Ovary (tissue), 3 donors: Measurements from ENCODE around the gene PRLR.

Experiments used
- EP300 ChIP-seq: sonication (generic); formaldehyde crosslinking; IDR thresholded peaks from one replicate; pipeline ENCODE4 v1.6.1; 2017; ENCODE audit warnings: antibody characterized with exemption
- POLR2A ChIP-seq: fragments of 450-650 bp; IDR thresholded peaks from one replicate; pipeline ENCODE4 v1.6.1; 2017; ENCODE audit warnings: antibody characterized with exemption, mild to moderate bottlenecking, moderate library complexity
- TF ChIP-seq, protein P1 (sequence below), 3 donors: fragments of 450-650 bp in 2 of 3; fragments of 200-600 bp in 1 of 3; IDR thresholded peaks; one replicate each; pipeline versions ENCODE4 v1.5.1 to v1.8.0; 2016 to 2022; ENCODE audit warnings: antibody characterized with exemption in 3 of 3, mild to moderate bottlenecking in 1 of 3
- donor health status: DM: no; HTN: no; CAD: no.

- TF ChIP-seq, protein P1, sequence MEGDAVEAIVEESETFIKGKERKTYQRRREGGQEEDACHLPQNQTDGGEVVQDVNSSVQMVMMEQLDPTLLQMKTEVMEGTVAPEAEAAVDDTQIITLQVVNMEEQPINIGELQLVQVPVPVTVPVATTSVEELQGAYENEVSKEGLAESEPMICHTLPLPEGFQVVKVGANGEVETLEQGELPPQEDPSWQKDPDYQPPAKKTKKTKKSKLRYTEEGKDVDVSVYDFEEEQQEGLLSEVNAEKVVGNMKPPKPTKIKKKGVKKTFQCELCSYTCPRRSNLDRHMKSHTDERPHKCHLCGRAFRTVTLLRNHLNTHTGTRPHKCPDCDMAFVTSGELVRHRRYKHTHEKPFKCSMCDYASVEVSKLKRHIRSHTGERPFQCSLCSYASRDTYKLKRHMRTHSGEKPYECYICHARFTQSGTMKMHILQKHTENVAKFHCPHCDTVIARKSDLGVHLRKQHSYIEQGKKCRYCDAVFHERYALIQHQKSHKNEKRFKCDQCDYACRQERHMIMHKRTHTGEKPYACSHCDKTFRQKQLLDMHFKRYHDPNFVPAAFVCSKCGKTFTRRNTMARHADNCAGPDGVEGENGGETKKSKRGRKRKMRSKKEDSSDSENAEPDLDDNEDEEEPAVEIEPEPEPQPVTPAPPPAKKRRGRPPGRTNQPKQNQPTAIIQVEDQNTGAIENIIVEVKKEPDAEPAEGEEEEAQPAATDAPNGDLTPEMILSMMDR (IDR thresholded peaks at IDR 0.05) = no peak
- TF ChIP-seq EP300 (no peak), POLR2A (no peak)
These were observed 93.9 kb downstream of the PRLR start for GRCh38 chr5:35136386-35136785.
